NK-92 (cell line): ENCODE data around the gene ZNF195.
"Not testable (repeated sequence)": the region's sequence is repeated elsewhere in the genome, so short reads cannot be mapped to it uniquely, and the experiment has no call there.

Experiments used
- DNase-seq: peaks from one replicate; lab custom pipeline; 2025; ENCODE audit not compliant: unreplicated experiment; lab: John Stamatoyannopoulos, UW

ZNF195 gene

DNA sequence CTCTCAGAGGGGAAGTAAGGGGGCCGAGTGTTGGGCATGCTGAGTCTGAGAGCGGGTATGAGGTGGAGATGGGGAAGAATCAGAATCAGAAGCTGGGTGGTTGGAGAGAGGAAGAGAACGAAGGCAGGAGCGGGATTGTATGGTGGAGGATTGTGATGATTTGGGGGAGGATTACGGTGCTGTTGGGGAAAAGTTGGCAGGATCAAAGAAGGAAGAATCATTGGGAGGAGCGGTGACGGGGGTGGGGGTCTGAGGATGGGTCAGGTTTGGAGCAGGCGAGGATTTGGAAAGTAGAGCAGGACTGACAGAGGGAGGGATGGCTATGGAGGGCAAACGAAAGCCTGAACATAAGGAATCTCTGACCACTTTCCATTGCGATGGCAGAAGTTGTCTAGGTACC is 22.1 kb downstream of the ZNF195 start:
- DNase-seq = no peak

DNA sequence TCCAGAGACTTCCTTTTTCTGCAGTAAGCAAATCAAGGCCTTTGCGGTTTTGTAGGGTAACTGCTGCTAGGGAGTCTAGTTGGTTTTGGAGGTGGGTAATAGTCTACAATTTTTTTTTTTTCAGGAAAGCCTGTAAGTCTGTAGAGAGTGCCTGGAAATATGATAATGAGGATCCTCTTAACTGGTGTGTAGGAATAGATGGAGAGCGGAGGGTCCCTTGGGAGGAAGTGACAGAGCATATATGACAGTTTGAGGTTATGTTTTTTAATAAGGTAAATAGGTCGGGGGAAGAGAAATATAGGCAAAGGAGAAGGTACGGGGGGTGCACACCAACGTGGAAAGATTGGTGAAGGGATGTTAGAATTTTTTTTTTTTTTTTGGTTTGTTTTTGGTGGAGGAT is 25.9 kb downstream of the ZNF195 start:
- DNase-seq = no peak

DNA sequence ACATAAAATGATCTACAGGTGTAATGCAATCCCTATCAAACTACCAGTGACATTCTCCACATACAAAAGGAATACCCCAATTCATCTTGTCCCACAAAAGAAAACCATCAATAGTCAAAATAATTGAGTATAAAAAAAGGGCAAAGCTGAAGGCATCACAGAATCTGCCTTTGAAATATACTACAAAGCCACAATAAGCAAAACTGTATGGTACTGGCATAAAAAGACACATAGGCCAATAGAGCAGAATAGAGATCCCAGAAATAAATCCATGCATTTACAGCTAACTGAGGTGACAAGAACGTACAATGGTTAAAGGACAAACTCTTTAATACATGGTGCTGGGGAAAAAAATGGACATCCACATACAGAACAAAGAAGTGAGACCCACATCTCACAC is 31.8 kb downstream of the ZNF195 start:
- no peak for DNase-seq

DNA sequence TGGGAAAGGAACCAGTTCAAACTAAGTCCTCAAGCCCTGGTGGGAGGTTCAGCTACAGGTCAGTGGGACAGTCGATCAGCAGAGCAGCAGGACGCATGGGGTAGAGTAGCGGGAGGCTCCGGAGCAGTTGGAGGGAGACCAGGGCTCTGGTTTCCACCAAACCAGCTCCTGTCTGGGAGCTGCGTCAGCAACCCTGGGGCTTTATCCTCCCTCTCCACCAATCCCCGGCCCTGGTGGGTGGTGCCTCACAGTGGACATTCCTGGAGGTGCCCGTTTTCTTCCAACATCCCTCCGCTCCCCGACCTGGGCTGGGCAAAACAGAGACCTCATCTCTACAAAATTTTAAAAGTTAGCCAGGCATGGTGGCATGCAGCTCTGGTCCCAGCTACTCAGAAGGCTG is 32.4 kb downstream of the ZNF195 start:
- DNase-seq = no peak

DNA sequence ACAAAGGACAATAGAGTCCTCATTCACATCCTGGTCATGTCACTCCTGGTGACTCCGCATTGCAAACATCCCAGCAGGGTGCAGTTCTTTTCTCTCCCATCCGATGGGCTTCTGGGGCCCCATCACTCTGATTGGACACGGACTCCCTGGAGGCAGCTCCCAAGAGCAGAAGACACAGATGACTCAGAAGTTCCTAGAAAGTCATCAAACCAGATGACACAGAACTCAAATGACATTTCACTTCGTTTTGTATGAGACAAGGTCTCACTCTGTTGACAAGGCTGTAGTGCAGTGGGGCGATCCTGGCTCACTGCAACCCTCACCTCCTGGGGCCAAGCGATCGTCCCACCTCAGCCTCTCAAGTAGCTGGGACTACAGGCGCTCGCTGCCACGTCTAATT is 33.2 kb downstream of the ZNF195 start:
- DNase-seq = no peak

DNA sequence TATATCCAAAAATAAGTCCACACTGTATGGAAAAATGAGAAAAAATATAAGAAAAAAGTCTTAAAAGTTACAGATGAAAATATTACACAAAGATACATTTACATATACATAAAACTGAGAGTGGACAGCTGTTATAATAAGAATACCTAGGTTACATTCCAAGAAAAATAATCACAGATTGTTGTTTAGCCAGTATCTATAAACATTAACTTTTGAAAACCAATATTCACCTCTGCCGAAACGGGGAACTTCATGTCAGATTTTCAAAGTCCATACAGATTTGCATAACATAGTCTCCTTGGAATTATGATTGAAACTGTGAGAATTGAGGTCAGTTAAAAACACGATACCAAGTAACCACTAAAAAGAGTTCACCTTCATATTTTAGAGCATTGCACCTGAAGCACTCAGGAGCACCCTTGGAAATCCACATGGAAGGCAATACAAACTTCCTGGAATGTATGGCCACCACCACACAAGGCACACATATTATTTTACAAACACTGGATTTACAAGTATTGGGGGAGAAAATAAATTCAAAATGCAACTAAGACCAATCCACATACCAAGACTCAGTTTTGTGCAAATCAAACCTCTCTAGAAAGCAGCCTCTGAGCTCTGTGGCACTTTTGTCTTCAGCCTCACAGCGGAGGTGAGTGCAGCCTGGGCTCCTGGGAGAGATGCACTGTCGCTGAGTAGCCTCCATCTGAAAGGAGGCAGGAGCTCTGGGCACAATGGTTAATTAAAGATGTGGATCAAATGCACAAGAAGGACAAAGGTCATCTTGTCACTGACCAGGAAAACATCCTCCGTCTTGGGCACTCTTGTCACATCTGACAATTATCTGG is 34.4 kb downstream of the ZNF195 start:
- DNase-seq = no peak

DNA sequence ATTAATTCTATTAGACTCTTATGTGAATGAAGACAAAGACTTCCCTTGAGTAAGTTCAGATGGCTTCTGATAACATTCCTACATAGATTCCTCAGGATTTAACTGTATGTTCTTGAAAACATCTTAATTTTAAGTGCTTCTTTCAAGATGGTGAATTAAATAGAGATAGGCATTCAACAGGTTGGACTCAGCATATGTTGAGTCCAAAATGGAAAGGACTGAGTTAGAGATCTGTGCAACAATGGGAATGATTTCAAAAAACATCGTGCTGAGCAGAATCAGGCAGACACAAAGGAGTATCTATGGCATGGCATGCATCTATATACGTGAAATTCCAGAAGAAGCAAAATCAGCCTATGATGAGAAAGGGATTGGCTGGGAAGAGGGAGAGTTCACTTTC is 36.2 kb downstream of the ZNF195 start:
- DNase-seq = no peak

DNA sequence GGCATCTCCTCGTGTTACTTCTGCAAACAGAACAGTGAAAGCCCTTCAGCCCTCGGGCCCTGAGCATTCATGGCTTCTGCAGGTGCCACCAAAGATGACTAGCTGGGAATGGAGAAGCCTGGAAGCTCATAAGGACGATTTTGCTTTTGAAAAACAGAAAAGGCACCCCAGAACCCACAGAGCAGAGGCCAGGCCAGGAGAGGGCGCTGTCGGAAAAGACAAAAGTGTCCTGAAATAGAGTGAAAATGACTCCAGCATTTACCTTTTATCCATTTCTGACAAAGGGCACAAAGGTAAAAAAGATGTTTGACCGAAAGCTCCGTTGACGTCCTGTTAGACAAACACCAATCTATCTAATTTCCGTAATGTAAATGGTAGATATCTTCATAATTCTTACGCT is 37.6 kb downstream of the ZNF195 start:
- no peak for DNase-seq

DNA sequence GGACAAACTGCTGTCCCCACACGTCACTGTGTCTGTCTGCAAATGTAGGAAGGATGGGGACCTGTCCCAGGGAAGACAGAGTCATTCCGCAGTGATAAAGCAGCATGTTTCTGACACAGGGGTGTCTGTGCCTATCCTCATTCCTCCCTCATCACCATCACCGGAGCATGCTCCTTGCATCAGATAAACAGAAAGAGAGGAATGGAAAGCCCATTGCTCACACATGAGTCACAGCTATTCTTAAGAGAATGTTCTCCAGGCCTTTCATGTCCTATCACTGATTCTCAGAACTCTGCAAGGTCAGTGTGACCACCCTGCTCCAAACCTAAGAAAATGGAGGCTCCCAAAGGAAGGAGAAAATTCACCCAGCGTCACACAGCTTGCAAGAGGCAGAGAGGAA is 38.9 kb downstream of the ZNF195 start:
- no peak for DNase-seq

DNA sequence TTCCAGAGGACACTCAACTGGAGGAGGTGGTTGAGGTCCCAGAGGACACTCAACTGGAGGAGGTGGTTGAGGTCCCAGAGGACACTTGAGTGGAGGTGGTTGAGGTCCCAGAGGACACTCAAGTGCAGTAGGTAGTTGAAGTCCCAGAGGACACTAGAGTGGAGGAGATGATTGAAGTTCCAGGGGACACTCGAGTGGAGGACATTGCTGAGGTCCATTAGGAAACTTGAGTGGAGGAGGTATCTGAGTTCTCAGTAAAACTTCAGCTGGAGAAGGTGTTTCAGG is 39.7 kb downstream of the ZNF195 start:
- no peak for DNase-seq

DNA sequence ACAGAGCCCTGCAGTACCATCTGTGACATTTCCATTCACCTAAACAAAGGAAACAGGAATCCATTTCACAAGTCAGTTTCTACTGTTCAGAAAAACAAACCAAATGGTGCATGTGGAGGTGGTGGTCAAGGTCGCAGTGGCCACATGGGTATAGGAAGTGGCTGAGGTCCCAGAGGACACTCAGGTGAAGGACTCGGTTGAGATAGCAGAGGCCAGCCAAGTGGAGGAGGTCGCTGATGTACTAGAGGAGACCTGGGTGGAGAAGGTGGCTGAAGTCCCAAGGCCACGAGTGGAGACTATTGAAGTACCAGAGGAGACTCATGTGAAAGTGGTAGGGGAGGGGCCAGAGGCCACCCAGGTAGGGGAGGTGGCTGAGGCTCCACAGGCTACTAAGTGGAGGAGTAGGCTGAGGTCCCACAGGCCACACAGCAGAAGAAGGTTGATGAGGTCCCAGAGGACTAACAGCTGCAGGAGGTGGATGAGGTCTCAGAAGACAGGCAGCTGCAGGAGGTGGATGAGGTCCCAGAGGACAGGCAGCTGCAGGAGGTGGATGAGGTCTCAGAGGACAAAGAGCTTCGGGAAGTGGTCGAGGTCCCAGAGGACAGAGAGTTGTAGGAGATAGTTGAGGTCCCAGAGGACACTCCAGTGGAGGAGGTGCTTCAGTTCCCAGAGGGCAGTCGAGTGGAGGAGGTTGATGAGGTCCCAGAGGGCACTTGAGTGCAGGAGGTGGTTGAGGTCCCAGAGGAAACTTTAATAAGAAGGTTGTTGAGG is 40.2 kb downstream of the ZNF195 start:
- no peak for DNase-seq

DNA sequence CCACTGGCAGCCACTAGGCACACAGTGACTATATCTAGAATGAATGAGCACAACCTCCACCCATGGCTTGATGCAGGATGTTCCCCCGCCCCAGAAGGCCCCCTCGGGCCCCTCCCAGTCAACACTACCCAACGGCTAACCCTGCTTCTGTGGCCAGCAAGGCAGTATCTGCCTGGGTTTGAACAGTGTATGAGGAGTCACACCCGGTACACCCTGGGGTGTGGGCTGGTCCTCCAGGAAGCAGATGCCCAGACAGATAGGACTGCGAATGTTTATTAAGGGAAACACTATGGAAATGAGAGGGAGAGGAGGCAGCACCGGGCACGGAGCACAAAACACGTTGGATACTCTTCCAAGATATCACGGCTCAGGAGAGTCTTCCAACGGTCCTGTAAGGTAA is 42.5 kb downstream of the ZNF195 start:
- not testable (repeated sequence) for DNase-seq

DNA sequence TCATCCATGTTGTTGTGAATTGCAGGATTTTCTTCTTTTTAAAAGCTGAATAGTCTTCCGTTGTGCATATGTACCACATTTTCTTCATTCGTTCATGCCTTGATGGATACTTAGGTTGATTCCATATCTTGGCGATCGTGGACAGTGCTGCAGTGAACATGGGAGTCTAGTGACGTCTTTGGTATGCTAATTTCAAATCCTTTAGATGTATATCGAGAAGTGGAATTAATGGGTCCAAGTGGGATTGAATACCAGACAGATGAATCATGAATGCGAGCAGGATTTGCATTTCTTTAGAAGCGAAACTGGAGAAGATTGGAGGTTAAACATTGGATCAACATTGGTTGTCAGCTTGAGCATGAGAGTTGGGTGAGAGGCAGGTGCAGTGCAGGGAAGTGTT is 45.8 kb downstream of the ZNF195 start:
- DNase-seq = not testable (repeated sequence)

DNA sequence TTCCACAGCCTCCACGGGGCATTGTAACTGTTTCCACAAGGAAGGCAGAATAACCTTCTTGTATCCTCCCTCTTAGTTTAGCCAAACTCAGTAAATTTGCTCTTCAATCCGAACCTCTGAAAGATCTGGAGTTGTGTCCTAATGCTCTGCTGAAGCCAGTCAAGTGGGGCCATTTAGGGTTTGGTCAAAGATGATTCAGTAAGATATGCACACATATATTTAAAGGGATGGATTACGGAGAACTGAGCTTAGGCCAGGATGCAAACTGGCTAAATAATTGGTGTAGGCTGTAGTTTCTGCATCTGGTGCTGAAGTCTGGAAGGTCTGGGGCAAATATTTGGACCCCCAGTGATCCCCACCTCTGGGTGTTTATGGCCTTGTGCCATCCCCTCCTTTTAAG is 47.9 kb downstream of the ZNF195 start:
- not testable (repeated sequence) for DNase-seq

DNA sequence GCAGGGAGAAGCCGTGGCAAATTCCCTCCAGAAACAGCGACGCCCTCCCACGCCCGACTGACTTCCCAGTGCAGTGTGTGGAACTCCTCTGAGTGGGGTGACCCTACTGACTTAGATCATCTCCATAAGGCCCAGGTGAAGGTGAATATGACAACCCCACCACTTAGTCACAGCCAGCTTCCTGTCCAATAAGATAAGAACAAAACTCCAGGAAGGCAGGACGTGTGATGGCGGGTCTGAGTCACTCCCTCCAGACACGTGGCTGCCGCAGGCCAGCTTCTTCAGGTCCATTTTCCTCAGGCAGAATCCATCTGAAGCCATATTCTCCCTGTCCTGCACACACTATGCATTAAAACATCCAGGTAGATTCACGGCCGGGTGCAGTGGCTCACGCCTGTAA is 48.9 kb downstream of the ZNF195 start:
- not testable (repeated sequence) for DNase-seq

DNA sequence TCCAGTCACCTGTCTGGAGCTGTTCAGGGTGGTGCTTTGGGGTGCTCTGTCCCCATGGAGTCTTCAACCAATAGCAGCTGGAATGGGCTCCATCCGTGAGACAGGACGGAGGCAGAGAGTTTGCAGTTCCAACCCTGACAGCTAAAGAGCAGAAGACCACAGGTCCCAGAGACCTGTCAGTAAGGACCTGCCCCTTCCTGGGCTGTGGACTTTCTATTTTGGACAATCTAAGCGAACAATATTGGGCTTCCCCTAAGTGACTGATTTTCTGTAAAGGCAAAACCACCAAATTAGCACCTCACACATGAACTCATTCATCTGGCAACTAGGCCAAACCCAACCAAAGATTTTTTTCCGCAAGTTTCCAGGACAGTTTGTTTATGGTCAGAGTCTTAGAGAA is 50.4 kb downstream of the ZNF195 start:
- DNase-seq = not testable (repeated sequence)

DNA sequence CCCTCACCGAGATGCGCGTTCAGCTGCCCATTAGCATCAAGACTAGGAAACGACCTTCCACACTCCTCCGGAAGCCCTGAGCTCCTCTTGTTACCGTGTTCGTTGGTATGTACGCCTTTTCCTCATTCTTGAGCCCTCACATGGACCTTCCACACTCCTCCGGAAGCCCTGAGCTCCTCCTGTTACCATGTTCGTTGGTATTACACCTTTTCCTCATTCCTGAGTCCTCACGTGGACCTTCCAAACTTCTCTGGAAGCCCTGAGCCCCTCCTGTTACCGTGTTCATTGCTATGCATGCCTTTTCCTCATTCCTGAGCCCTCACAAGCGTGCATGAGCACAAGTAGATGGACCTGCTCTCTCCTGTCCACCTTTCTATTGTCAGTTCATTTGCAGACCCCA is 52.5 kb downstream of the ZNF195 start:
- not testable (repeated sequence) for DNase-seq

DNA sequence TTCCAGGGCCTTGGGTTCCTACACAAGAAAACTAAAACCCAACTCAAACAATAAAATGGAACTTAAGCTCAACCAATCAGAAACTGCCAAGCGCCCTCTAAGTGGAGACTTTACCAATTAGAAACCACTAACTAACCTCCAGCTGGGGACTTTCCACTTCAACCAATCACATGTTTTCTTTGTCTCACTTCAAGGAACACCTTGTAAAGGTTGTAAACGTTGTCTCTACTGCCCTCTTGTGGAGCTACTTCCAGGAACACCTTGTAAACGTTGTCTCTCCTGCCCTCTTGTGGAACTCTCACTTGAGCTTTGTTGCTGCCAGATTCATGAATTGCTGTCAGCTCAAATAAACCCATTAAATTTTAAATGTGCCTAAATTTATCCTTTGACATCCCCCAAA is 54.2 kb downstream of the ZNF195 start:
- not testable (repeated sequence) for DNase-seq
